K562 (cell line): Measurements from ENCODE around the gene LGI4. TPM values are rescaled to one million over a fixed set of nuclear protein-coding genes. Genes with fewer than 3 reads are reported as not detected.

Experiments used
- ATF3 ChIP-seq, 2 experiments: fragments of 450-650 bp in 1 of 2; sonication (generic) in 1 of 2; formaldehyde crosslinking in 1 of 2; IDR thresholded peaks in 1 of 2; conservative IDR thresholded peaks in 1 of 2; 2 replicates each; pipeline versions ENCODE4 v1.6.1 to v1.8.1; 2016 to 2023; ENCODE audit warnings: mild to moderate bottlenecking in 2 of 2, moderate library complexity in 2 of 2, inconsistent platforms in 1 of 2, missing genetic modification reagents in 1 of 2
- BCL6 ChIP-seq: fragments of 250-450 bp; sonication (Bioruptor Pico); IDR thresholded peaks from 2 replicates; pipeline ENCODE4 v1.4.0; 2020
- CHD1 ChIP-seq: fragments of 200-600 bp; sonication (generic); IDR thresholded peaks from one replicate; pipeline ENCODE4 v1.6.1; 2012; ENCODE audit warnings: mild to moderate bottlenecking, moderate library complexity, low read length, inconsistent platforms
- CHD4 ChIP-seq: fragments of 200-600 bp; sonication (generic); IDR thresholded peaks from 3 replicates; pipeline ENCODE4 v1.6.1; 2012; ENCODE audit warnings: low read depth, mild to moderate bottlenecking, mixed read lengths, low read length, inconsistent platforms; ENCODE audit not compliant: insufficient read depth, insufficient replicate concordance, poor library complexity, severe bottlenecking
- COPS2 ChIP-seq: fragments of 450-650 bp; conservative IDR thresholded peaks from 2 replicates; pipeline ENCODE4 v1.6.1; 2016; ENCODE audit warnings: mild to moderate bottlenecking, moderate library complexity
- E2F8 ChIP-seq: fragments of 450-650 bp; IDR thresholded peaks from 2 replicates; pipeline ENCODE4 v1.7.1; 2018; ENCODE audit warnings: mild to moderate bottlenecking, low read depth; ENCODE audit not compliant: partially characterized antibody
- GATA2 ChIP-seq: sonication (generic); formaldehyde crosslinking; IDR thresholded peaks from 2 replicates; pipeline ENCODE4 v1.4.0; 2020; ENCODE audit warnings: mild to moderate bottlenecking, missing genetic modification reagents
- POLR3G ChIP-seq: IDR thresholded peaks from 2 replicates; pipeline ENCODE4 v1.6.1; 2011; ENCODE audit not compliant: insufficient read length, insufficient replicate concordance; ENCODE audit errors: extremely low read depth
- SMAD4 ChIP-seq: fragments of 250-450 bp; sonication (Bioruptor Pico); conservative IDR thresholded peaks from 2 replicates; pipeline ENCODE4 v1.8.0; 2021; ENCODE audit warnings: inconsistent platforms, mild to moderate bottlenecking, moderate library complexity
- SMARCB1 ChIP-seq: IDR thresholded peaks from 2 replicates; pipeline ENCODE4 v1.6.1; 2011; ENCODE audit warnings: improper control_type of control experiment, low read depth; ENCODE audit not compliant: insufficient read length
- U2AF1 ChIP-seq: fragments of 200-400 bp; formaldehyde crosslinking; optimal IDR thresholded peaks from 2 replicates; pipeline ENCODE3; 2017; ENCODE audit warnings: mild to moderate bottlenecking, low read depth, low read length, moderate library complexity
- XRCC3 ChIP-seq: fragments of 450-650 bp; IDR thresholded peaks from 2 replicates; pipeline ENCODE4 v1.6.1; 2017; ENCODE audit warnings: mild to moderate bottlenecking, moderate library complexity
- YBX1 ChIP-seq: fragments of 450-650 bp; IDR thresholded peaks from 2 replicates; pipeline ENCODE4 v1.7.1; 2016; ENCODE audit warnings: mild to moderate bottlenecking
- ZNF165 ChIP-seq: fragments of 250-450 bp; sonication (Bioruptor Pico); IDR thresholded peaks from 2 replicates; pipeline ENCODE4 v1.4.0; 2020; ENCODE audit warnings: borderline replicate concordance
- ZNF175 ChIP-seq: fragments of 200-800 bp; sonication (Bioruptor generic); IDR thresholded peaks from 2 replicates; pipeline ENCODE4 v1.6.1; 2016; ENCODE audit warnings: low read depth, mild to moderate bottlenecking, missing genetic modification characterization, missing compliant biosample characterization
- ZNF232 ChIP-seq: sonication (generic); formaldehyde crosslinking; IDR thresholded peaks from 2 replicates; pipeline ENCODE4 v1.8.0; 2022; ENCODE audit warnings: mild to moderate bottlenecking, missing genetic modification reagents
- polyA plus RNA-seq, 8 experiments: library from polyadenylated mRNA; depleted of rRNA in 4 of 8; stranded (reverse) in 5 of 8; unstranded in 3 of 8; fragments of >200 nt; fragmentation: Nextera tagmentation in 2 of 8; fragmentation: Illumina TruSeq in 1 of 8; extraction: Ambion mirVana in 2 of 8; extraction: Trizol in 1 of 8; gene quantifications; 2 replicates each; pipeline versions ENCODE4 v1.2.1 to v1.2.3, GENCODE V29; 2011 to 2014; ENCODE audit warnings: inconsistent platforms in 1 of 8, missing spikeins in 1 of 8
- total RNA-seq, 7 experiments: library from RNA; depleted of rRNA in 6 of 7; stranded (reverse); fragments of >200 nt in 6 of 7; fragmentation: Illumina TruSeq in 2 of 7; extraction: Trizol in 2 of 7; gene quantifications; 2 replicates each; pipeline versions ENCODE4 v1.2.1 to v1.2.3, GENCODE V29; 2011 to 2021; ENCODE audit warnings: low replicate concordance in 1 of 7
- TF ChIP-seq, protein P1 (sequence below), 2 experiments: fragments of 450-650 bp in 1 of 2; sonication (generic) in 1 of 2; formaldehyde crosslinking; conservative IDR thresholded peaks; 2 replicates each; pipeline versions ENCODE4 v1.4.0 to v1.8.1; 2020 to 2022; ENCODE audit warnings: mild to moderate bottlenecking in 1 of 2, missing genetic modification reagents in 1 of 2
- TF ChIP-seq, protein P2 (sequence below): fragments of 250-450 bp; sonication (Bioruptor Pico); IDR thresholded peaks from 2 replicates; pipeline ENCODE4 v1.8.0; 2022; ENCODE audit warnings: inconsistent platforms, mild to moderate bottlenecking, moderate library complexity, borderline replicate concordance
- TF ChIP-seq, protein P3 (sequence below): fragments of 450-650 bp; IDR thresholded peaks from one replicate; pipeline ENCODE4 v1.6.1; 2018; ENCODE audit warnings: mild to moderate bottlenecking, moderate library complexity; ENCODE audit not compliant: partially characterized antibody

LGI4 gene
- total and polyA plus RNA-seq, 9 of the 15 experiments (the other 6 are each of a cell fraction or from before 2014, with no cell fraction given) = 0.14 to 0.30 (median 0.24) TPM; not detected in 4

GRCh38 chr19:35165200-35166058, 30.6 kb upstream of the LGI4 start (continued):
- TF ChIP-seq POLR3G (no peak), YBX1 (no peak), E2F8 (no peak), U2AF1 (no peak), CHD4 (no peak), ZNF175 (CRISPR knock-in tag) (0 out of 2 replicates have a peak, but pooled peaks have one; percentile 47), ATF3 (IDR thresholded peaks at IDR 0.05) (no peak), ATF3 (CRISPR knock-in tag; conservative IDR thresholded peaks at IDR 0.05) (no peak), ZNF232 (CRISPR knock-in tag) (no peak), COPS2 (no peak), BCL6 (CRISPR knock-in tag) (peak; percentile 42; the same call in 1 of the 2 replicates), ZNF165 (CRISPR knock-in tag) (peak; percentile 71; the same call in 1 of the 2 replicates), SMAD4 (CRISPR knock-in tag) (peak; percentile 97), CHD1 (peak; percentile 40), GATA2 (CRISPR knock-in tag) (no peak), SMARCB1 (no peak), XRCC3 (no peak)
- TF ChIP-seq, protein P1, sequence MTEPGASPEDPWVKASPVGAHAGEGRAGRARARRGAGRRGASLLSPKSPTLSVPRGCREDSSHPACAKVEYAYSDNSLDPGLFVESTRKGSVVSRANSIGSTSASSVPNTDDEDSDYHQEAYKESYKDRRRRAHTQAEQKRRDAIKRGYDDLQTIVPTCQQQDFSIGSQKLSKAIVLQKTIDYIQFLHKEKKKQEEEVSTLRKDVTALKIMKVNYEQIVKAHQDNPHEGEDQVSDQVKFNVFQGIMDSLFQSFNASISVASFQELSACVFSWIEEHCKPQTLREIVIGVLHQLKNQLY (CRISPR knock-in tag; conservative IDR thresholded peaks at IDR 0.05) = no peak
- TF ChIP-seq, protein P2, sequence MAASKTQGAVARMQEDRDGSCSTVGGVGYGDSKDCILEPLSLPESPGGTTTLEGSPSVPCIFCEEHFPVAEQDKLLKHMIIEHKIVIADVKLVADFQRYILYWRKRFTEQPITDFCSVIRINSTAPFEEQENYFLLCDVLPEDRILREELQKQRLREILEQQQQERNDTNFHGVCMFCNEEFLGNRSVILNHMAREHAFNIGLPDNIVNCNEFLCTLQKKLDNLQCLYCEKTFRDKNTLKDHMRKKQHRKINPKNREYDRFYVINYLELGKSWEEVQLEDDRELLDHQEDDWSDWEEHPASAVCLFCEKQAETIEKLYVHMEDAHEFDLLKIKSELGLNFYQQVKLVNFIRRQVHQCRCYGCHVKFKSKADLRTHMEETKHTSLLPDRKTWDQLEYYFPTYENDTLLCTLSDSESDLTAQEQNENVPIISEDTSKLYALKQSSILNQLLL (CRISPR knock-in tag) = no peak
- TF ChIP-seq, protein P3, sequence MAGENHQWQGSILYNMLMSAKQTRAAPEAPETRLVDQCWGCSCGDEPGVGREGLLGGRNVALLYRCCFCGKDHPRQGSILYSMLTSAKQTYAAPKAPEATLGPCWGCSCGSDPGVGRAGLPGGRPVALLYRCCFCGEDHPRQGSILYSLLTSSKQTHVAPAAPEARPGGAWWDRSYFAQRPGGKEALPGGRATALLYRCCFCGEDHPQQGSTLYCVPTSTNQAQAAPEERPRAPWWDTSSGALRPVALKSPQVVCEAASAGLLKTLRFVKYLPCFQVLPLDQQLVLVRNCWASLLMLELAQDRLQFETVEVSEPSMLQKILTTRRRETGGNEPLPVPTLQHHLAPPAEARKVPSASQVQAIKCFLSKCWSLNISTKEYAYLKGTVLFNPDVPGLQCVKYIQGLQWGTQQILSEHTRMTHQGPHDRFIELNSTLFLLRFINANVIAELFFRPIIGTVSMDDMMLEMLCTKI = no peak
